Measurements from ENCODE around the gene PQBP1.

The PQBP1 gene

DNA sequence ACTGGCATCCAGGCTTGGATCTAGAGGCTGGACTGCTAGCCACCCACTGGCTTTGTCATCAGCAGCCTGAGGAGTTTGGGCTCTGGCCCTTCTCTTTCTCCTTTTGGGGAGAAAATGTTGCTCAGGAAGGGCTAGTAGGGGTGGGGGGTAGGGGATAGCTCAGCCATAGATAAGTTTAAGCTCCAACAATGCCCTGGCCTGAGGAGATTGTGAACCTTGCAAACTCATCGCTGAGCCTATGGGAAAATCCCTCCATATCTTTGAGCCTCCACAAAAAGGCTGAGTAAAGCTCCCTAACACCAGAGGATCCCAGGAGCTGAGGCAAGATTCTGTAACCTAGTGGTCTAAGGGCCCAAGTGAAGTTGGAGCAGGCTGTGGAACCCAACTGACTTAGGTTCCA lies 50.9 kb downstream of the PQBP1 start:
- no peak for DNase-seq (ENCODE audit: extremely low spot score, insufficient read length, low read depth)
- no peak for FAIRE-seq
